Cardiac fibroblast (primary cell): ENCODE measurements around the gene EFCAB5.
"Not testable (repeated sequence)": the region's sequence is repeated elsewhere in the genome, so short reads cannot be mapped to it uniquely, and the experiment has no call there.

ENCODE experiments used
- DNase-seq, 2 donors: peaks; one replicate each; pipeline versions ENCODE4 v3.0.0 to v3.0.0-alpha.2; 2010; ENCODE audit warnings: low read depth in 2 of 2
- H3K4me3 ChIP-seq, 2 donors: replicated peaks in 1 of 2; 1 replicate in 1 of 2; 2 replicates in 1 of 2; pipeline ENCODE4 v1.5.1; 2011; ENCODE audit warnings: low read depth in 2 of 2, low read length in 2 of 2, mild to moderate bottlenecking in 2 of 2, moderate library complexity in 1 of 2
- CTCF ChIP-seq: IDR thresholded peaks from one replicate; pipeline ENCODE4 v1.5.1; 2011; ENCODE audit warnings: low read depth, mild to moderate bottlenecking, low read length, inconsistent platforms

Gene EFCAB5

GRCh38 chr17:29927546-29927945 is 13.9 kb upstream of the EFCAB5 start:
- no peak for TF ChIP-seq CTCF
- DNase-seq: peak in 1 of 2 donors; percentile 43
- H3K4me3 ChIP-seq: no peak overlapping the region

- peak in 1 of 2 donors; percentile 39 for DNase-seq
- TF ChIP-seq CTCF: no peak
These were observed 12.4 kb upstream of the EFCAB5 start for GRCh38 chr17:29929006-29929532.

GRCh38 chr17:29929533-29930408 is 11.7 kb upstream of the EFCAB5 start, which contains the start of gene SSH2:
TSS of gene SSH2 (minus strand) at chr17:29930228. CDS start at chr17:29930000, 228 bp downstream.
- TF ChIP-seq CTCF: no peak
- DNase-seq: peak; percentile 86 to 87
- H3K4me3 ChIP-seq: peak within 1 kb of the TSS; percentile 93 to 99

More at GRCh38 chr17:29929006-29929532, 12.4 kb upstream of the EFCAB5 start:
- peak overlapping the region; percentile 93 to 99 for H3K4me3 ChIP-seq

GRCh38 chr17:29930409-29931010 is 10.9 kb upstream of the EFCAB5 start:
- DNase-seq: no peak
- no peak for TF ChIP-seq CTCF
- H3K4me3 ChIP-seq: peak overlapping the region; percentile 93 to 99

- peak; percentile 84 to 86 for DNase-seq
- H3K4me3 ChIP-seq: peak overlapping the region in 1 of 2 donors; percentile 99
- peak; percentile 89 for TF ChIP-seq CTCF
These were observed 10.1 kb upstream of the EFCAB5 start for GRCh38 chr17:29931231-29931932.

- TF ChIP-seq CTCF: peak; percentile 38
- peak; percentile 52 to 68 for DNase-seq
- H3K4me3 ChIP-seq: no peak overlapping the region
These were observed 8.1 kb upstream of the EFCAB5 start for GRCh38 chr17:29933379-29933778.

- DNase-seq, H3K4me3 ChIP-seq: not testable (repeated sequence)
These were observed 5.5 kb upstream of the EFCAB5 start for GRCh38 chr17:29935909-29936308.
